ENCODE measurements around the gene TSNAXIP1.

- TF ChIP-seq CTCF (IDR thresholded peaks at IDR 0.05; ENCODE audit: insufficient read depth, low read length, poor library complexity, severe bottlenecking) (no peak), EZH2phosphoT487 (conservative IDR thresholded peaks at IDR 0.05; ENCODE audit: low read length) (no peak)
Measured at GRCh38 chr16:67763066-67763465, 43.6 kb upstream of the TSNAXIP1 start.
